ENCODE data around the gene CCDC126.
A peak's percentile ranks its signal among the peaks of the same experiment; 100 is the strongest.
"Not testable (repeated sequence)": the region's sequence is repeated elsewhere in the genome, so short reads cannot be mapped to it uniquely, and the experiment has no call there.

CCDC126 gene

DNA sequence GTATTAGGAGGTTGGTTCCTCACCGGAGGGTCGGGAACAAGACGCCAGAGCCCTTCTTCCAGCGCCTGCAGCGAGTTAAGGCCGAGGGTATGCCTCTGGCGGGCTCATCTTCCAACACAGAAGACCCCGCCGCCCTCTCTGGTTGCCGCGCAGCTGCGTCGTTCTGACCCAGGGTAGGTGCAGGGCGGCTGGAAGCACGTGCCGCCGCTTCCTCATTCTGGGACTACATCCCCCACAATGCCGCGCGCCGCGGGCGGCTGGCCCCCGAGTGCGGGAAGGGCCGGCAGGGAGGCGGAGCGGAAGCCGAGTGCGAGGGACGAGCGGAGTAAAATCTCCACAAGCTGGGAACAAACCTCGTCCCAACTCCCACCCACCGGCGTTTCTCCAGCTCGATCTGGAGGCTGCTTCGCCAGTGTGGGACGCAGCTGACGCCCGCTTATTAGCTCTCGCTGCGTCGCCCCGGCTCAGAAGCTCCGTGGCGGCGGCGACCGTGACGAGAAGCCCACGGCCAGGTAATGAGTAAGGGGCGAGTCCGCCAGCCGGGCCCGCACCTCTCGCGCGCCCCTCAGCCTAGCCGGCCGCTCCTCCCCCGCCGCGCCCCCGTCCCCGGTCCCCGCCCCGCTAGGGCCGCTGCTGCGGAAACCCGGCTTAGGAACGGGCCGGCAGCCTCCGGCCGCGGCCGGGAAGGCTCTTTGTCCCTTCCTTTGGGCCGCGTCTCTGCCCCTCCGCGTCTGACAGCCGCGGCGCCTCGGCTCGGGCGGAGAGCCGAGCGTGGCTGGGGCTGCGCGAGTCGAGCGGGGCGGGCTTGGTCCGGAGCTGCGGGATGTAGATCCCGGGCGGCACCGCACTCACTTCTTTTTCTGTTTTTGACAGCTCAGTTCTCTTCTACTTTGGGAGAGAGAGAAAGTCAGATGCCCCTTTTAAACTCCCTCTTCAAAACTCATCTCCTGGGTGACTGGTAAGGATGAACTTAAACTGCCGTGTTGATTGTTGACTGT, at the start of gene CCDC126:
Gene CCDC126, plus strand, starts transcription at position 289 of the 998 bp plus-strand sequence. CDS start 13,934 bp downstream, outside the sequence.
- DNase-seq, result peak; percentile 92

DNA sequence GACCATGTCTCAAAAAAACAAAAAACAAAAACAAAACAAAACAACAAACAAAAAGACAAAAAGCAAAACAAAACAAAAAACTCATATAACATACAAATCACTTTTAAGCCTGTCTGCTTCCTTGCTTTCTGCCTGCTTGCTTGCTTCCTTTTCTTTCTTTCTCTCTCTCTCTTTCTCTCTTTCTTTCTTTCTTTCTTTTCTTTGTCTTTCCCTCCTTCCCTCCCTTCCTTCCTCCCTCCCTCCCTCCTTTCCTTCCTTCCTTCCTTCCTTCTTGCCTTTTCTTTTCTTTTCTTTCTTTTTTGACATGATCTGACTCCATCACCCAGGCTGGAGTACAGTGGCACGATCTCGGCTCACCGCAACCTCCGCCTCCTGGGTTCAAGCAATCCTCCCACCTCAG, 49.5 kb upstream of the CCDC126 start:
- no peak for DNase-seq

DNA sequence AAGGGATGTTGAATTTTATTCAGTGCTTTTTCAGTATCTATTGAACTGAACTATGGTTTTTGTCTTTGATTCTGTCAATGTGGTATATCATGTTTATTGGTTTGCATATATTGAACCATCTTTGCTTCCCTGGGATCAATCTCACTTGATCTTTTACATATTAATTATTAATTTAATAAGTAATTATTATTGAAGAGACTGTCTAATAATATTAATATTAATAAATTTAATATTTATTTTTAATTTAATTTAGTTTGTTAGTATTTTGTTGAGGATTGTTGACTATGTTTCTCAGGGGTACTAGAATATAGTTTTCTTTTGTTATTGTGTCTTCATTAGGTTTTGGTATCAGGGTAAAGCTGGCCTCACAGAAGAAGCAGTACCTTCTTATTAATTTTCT, 38.9 kb upstream of the CCDC126 start:
- no peak for DNase-seq

- DNase-seq, result peak; percentile 65
Measured at GRCh38 chr7:23570592-23571200, 26.5 kb upstream of the CCDC126 start.

DNA sequence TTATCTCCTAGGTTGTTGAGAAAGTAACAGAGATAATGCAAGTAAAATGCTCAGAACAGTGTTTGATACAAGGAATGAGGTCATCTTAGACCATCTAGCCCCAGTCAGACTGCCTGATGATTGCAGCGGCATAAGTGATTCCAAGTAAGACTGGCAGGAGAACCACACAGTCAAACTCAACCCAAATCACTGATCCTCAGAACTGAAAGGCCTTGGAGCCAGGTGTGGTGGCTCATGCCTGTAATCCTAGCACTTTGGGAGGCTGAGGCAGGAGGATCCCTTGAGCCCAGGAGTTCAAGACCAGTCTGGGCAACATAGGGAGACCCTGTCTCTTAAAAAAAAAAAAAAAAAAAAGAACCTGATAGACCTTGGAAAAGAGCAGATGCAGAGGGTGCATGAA, 15.2 kb upstream of the CCDC126 start:
- not testable (repeated sequence) for DNase-seq

- not testable (repeated sequence) for DNase-seq
Measured at GRCh38 chr7:23585304-23585703, 11.9 kb upstream of the CCDC126 start.

GRCh38 chr7:23586159-23586558, 11.0 kb upstream of the CCDC126 start:
- no peak for DNase-seq

- DNase-seq, result no peak
Measured at GRCh38 chr7:23590529-23590928, 6.7 kb upstream of the CCDC126 start.

DNA sequence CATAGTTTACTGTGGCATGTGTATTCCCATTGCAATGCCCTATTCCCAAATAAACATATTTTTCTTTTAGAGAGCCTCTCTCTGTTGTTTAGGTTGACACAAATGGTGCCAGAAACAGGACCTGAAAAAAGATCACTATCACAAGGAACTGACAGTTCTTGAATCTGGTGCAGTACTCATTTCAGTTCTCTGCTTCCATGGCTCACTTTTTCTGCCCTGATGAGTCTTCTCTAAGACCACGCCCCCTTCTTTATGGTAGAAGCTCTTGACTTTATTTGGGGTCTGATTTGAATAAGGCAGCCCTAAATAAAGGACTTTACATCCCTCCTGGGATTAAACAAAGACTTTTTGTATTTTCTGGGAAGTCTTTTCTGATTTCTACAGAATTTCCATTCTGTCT, 3.5 kb upstream of the CCDC126 start:
- DNase-seq, result no peak

GRCh38 chr7:23594879-23595604, 2.1 kb upstream of the CCDC126 start:
- DNase-seq, result no peak

DNA sequence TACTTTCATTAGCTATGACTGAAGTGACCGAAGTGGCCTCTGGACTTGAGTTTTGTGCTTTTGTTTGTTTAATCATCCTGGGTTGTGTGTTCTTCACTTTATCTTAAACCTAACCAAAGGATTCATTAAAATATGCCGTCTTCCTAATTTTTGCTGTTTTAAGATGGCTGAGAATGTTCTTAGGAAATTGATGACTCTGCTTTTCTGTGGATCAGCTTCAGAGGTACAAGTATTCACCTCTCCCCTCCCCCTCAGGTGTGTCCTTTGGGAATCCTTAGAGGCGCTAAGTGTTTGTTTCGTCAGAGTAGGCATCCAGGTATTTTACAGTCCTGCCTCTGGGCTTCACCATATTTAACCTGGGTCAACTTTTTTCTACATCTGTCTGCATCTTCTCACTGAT, 1.1 kb downstream of the CCDC126 start:
- no peak for DNase-seq

GRCh38 chr7:23600236-23600635, 3.1 kb downstream of the CCDC126 start:
- no peak for DNase-seq

GRCh38 chr7:23603632-23604295, 6.6 kb downstream of the CCDC126 start:
- no peak for DNase-seq

GRCh38 chr7:23604296-23604640, 7.1 kb downstream of the CCDC126 start:
- no peak for DNase-seq

- no peak for DNase-seq
Measured at GRCh38 chr7:23607130-23607529, 9.9 kb downstream of the CCDC126 start.

DNA sequence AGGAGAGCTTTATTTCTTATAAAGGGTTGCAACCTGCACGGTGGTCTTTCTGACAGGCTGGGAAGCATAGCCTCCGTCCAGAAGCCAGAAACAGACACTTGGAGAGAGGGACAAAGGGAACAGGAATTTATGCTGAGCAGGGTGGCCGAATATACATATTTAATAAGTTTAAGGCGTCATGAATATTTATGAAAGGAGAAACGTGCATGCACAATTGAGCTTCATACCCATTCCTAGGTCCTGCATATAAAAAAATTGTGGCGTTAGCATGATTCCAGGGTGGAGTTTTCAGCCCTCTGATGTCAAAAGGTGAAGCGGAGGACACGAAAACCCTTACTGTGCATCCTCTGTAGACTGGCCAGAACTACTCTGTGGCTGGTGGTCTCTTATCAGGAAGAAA, 10.7 kb downstream of the CCDC126 start:
- DNase-seq, result no peak

GRCh38 chr7:23615331-23615730, 18.1 kb downstream of the CCDC126 start:
- DNase-seq, result no peak

GRCh38 chr7:23616593-23616992, 19.4 kb downstream of the CCDC126 start:
- no peak for DNase-seq

- no peak for DNase-seq
Measured at GRCh38 chr7:23617482-23617881, 20.3 kb downstream of the CCDC126 start.

- no peak for DNase-seq
Measured at GRCh38 chr7:23618241-23618640, 21.1 kb downstream of the CCDC126 start.

DNA sequence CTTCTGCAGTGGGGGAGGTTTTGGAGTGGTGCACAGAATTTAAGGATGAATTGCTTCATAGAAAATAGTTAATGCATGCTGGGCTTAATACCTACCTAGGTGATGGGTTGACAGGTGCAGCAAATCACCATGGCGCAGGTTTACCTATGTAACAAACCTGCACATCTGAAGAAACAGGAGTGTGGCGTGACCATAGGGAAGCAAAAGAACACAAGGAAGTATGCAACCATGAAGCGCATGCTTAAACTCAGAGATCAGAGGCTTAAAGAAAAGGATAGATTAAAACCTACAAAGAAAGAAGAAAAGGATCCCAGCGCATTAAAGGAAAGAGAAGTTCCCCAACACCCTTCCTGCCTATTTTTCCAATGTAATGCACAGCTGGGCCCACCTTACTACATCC, 22.0 kb downstream of the CCDC126 start:
- no peak for DNase-seq

DNA sequence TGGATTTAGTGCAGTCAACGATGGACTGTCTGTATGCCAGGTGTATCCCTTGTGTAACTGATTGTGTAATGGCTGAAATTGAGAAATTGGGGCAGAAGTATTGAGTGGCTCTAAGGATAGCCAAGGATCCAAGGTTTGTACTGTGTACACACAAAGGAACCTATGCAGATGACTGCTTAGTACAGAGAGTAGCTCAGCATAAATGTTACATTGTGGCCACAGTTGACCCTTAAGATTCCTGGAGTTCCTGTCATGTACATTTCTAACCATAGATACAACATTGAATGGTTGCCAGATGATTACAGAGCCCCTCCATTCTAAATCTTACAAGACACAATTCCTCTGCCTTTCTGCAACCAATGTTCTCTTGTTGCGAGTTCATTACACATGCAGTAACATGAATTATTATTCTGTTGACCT, 25.3 kb downstream of the CCDC126 start:
- DNase-seq, result no peak

- no peak for DNase-seq
Measured at GRCh38 chr7:23628370-23628769, 31.2 kb downstream of the CCDC126 start.

Data from NCI-H1092 treated with DMSO at 0.1 percent for 48 hours (cell line).